HPDE6-E6E7 (cell line): ENCODE measurements around the gene CSMD2.

ENCODE experiments used
- DNase-seq: peaks from one replicate; pipeline ENCODE4 v3.0.0; 2011; ENCODE audit warnings: missing footprints; ENCODE audit errors: extremely low spot score

The CSMD2 gene

DNA sequence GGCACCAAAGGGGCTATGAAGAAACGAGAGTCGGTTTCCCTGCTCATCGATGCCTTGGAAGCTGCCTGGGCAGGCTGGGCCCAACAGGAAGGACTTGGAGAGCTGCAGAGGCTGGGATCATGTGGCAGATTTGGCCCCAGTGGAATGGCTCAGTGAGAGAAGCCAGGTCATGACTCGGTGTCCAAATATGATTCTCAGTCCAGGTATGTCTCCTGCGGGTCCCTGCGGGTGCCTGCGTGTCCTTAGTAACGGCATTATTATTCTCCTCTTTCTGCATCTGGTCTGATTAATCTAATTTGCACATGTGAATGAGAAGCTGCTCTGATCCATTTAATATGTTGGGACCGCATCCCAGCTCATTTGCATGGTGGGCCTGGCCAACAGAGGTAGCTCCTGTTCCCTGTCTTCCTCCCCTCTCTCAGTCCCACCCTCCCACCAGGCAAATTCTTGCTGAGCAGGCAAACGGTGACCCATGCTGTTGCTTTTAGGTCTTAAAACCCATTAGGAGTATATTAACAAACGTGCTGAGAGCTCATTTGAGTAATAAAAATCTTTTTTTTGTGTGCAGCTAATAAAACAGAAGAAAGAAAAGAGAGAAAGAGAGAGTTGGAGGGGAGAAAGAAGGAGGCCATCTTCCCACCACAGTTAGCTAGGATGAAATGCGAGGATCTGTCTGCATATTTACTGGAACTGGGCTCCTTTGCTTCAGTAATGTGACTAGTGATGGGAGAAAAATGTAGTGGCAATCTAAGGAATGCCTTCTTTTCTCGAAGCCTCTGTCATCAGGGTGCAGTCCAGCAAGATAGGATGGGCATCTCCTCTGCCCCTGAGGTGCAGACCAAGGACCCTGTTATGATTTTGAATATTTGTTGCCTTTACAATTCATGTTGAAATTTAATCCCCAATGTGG is 167.6 kb downstream of the CSMD2 start:
- no peak for DNase-seq

GRCh38 chr1:33996281-33996680 is 168.7 kb downstream of the CSMD2 start:
- DNase-seq: no peak

- no peak for DNase-seq
Measured at GRCh38 chr1:33993301-33993700, 171.7 kb downstream of the CSMD2 start.

GRCh38 chr1:33990281-33990680 is 174.7 kb downstream of the CSMD2 start:
- DNase-seq: no peak

DNA sequence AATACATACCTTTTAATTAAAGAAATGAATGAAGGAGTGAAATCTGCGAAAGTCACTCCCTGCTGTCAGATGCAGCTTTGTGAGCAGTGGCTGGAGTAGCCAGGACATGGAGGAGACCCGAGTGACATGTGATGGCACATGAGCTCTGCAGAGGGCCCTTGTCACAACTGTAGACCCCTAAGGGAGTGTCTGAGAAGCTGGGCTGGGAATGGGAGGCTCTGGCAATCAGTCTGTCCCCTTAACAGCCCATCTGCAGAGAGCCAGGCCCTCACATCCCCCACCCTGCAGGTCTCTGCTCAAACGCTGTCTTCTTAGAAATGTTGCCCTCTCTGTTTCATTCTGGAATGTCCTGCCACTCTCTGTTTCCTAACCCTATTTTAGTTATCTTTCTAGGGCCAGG is 176.9 kb downstream of the CSMD2 start:
- DNase-seq: no peak

- DNase-seq: no peak
Measured at GRCh38 chr1:33986390-33987095, 178.5 kb downstream of the CSMD2 start.

DNA sequence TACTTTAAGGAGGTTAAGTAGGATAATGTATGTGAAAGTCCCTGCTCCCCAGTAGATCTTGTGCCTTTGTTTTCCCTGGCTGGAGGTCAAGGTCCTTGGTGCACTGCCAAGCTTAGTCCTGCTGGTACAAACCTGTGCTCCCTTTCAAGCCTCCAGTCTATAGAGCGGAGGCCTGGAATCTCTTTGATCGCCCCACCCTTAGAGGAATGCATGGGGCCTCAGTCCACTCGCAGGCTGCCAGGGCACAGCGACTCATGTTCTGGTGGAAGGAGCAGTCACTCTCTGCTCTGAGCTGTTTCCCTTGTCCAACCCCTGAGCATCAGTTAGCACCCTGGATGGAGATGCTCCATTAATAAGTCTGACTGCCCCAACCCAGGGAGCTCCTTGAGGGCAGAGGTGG is 179.4 kb downstream of the CSMD2 start:
- no peak for DNase-seq

GRCh38 chr1:33984906-33985565 is 180.0 kb downstream of the CSMD2 start:
- no peak for DNase-seq

GRCh38 chr1:33982419-33982818 is 182.6 kb downstream of the CSMD2 start:
- no peak for DNase-seq

DNA sequence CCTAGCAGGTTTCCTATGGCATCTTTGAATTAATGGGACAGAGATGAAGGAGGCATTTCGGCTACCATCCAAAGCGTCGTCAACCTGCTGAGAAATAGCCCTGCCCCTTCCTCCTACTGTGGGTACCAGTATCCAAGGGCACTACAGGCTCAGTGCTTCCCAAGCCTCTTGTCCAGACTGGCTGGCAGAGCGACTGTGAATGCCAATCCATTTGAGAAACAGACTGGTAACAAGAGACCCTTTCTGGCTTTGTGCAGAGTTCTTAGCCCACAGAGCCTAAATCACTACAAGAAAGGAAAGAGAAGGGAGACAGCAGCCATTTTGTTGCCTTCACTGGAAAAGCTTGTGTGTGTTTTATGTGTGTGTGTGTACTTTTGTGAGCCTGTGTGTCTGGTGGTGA is 185.7 kb downstream of the CSMD2 start:
- DNase-seq: no peak

DNA sequence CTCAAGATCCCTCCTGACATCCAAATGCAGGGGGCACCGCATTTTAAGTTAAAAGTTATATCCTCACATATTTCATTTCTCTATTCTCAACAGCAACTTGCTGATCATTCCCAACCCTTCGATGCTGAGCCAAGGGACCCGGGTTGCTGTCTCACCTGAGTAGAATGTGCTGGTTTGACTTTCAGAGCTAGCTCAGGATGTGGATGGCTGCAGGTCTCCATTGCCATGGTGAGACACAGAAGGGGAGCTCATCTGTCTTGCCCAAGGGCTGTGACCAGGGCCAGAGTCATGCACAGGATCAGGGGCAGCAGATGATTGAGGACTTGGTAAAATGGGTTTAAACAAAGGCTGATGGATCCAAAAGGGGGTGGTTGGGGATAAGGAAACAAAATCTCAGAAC is 189.1 kb downstream of the CSMD2 start:
- no peak for DNase-seq

- DNase-seq: no peak
Measured at GRCh38 chr1:33973799-33974545, 191.1 kb downstream of the CSMD2 start.

DNA sequence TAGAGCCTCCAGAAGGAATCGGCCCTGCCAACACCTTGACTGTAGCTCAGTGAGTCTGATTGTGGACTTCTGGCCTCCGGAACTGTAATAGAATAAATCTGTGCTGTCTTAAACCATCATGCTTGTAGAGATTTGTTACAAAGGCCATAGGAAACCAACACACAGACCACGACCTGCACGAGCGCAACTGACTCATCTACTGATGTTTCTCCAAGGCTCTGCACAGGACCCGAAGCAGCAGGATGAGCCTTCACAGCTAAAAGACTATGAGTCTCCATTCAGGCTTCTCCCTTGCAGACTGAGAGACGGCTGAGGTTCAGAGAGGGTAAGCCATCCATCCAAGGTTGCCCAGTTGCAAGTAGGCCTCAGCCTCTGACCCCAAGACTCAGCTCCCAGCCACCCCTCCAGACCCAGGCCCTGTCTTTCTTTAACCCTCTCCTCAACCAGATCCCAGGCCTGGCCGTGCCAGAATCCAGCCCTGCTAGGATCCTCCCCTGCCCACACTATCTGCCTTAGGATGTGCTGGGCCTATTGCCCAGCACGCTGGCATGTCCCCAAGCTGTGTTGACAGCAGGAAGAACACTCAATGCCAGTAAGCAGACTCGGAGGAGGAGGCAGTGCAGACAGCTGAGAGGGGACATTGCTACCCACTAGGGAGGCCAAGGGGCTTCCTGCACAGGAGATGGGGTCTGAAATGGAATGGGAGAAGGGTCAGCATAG is 192.2 kb downstream of the CSMD2 start:
- DNase-seq: no peak

DNA sequence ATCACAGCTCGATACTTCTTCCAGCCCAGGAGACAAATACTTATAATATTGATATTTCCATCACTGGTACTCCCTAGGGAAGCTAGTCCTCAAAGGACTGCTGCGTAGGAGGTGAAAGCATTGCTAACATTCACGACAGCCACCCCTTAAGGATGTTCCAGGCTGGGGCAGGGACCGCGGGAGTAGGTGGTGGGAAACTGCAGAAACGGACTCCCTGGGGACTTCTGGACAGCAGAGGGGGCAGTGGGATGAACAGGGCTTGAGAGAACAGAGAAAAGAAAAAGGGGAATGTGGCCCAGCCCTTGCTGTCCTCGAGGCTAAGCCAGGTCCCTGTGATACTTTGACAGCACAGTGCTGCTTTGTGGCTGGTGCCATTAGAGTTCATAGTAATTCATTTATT is 193.1 kb downstream of the CSMD2 start:
- DNase-seq: no peak

DNA sequence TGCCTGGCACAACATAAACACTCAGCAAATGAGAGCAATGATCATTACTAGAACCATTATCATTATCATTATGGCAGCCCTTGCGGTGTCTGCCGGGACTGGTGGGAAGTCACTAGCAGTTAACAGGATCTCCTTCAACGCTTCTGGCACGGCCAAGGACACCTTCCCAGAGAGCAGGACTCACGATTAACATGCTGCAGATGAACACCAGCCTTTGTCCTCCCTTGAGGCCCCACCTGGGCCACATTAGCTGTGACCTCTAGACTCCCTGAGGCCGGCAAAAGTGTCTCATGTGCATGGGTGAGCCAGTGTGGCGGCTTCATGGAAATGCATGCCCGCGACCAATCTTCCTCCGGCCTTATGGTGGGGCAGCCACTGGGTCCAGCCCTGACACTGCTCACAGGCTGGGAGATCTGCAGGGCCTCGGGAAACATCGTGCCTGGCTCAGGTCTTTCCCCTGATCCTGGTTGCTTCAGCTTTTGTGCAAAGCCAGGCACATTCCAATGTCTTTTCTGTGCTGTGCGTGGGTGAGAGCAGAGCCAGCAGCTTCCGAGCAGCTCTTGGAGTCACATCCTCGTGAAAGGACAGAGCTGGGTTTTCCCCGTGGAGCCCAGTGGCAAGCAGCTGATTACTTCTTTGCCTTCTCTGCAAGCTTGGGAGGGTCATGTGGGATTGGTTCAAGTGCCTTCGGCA is 193.9 kb downstream of the CSMD2 start:
- DNase-seq: no peak

GRCh38 chr1:33970148-33970825 is 194.7 kb downstream of the CSMD2 start:
- no peak for DNase-seq

DNA sequence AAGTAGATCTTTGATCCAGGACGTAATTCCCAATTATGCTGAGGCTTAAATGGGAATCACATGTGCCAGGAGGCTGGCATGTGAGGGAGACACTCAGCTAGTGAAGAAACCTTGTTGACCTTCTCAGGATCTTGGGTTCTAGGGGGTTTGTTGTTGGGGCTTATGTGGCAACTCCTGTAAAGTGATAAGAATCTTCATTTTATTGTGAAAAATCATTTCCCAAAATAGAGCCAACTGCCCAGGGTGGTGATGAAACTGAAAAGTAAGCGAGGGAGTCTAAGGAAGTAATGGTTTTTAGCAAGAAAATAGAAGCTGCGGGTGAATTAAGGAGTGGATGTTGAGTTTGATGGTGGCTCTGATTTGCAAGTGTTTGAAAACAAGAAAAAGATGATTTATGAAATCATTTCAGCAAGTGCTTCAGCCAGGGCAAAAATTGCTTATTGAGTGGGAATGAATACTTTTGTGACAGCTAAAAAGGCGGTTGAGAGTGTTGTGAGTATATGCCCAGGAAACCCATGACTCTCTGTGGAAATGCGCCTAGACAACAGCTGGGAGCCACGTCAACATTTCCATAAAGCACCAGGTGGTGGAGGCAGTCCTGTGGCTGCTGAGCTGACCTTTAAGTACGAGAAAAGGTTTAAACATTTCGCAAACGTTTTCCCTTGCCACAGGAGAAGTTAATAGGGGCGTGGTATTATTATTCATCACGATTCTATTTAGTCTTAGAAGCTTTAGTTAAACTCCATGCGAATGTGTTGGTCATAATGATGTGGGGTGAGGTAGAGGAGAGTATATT is 198.5 kb downstream of the CSMD2 start:
- DNase-seq: no peak

GRCh38 chr1:33965086-33965485 is 199.9 kb downstream of the CSMD2 start:
- no peak for DNase-seq

GRCh38 chr1:33962061-33962460 is 203.0 kb downstream of the CSMD2 start:
- DNase-seq: no peak
